GM12892 (cell line): ENCODE measurements around the gene CDK19.

Source experiments
- POLR2A ChIP-seq: IDR thresholded peaks from 2 replicates; pipeline ENCODE4 v1.6.1; 2011; ENCODE audit warnings: low read depth, low read length, control low read depth
- POLR2AphosphoS5 ChIP-seq: IDR thresholded peaks from 2 replicates; pipeline ENCODE4 v1.6.1; 2011; ENCODE audit warnings: low read depth, low read length, control low read depth
- TAF1 ChIP-seq: IDR thresholded peaks from 2 replicates; pipeline ENCODE4 v1.6.1; 2011; ENCODE audit warnings: low read depth, mild to moderate bottlenecking, control low read depth, low read length, borderline replicate concordance

DNA sequence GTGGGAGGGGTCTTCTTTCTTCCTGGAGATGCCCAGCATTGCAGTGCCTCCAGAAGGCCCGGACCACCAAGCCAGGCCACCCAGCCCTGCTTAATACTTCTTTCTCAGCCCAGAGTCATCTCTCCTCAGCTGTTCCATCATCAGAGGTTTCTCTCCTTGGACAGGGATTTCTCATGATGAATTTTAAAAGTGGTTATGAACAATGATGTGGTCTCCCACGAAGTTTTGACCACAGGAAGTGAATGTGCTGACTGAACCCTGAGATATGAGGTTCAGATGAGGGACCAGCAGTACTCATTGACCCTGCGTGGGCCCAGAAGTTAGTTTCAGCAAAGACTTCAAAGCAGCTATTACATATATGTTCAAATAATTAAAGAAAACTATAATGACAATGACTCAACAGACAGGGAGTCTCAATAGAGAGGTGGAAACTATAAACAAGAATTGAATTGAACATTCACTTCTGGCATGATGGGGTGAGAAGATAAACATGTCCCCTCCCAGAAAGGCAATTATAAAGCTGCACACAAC, 224.4 kb downstream of the CDK19 start:
- TF ChIP-seq POLR2A, result no peak
- no peak for TF ChIP-seq POLR2AphosphoS5
- TF ChIP-seq TAF1, result no peak
